Stimulated activated CD4-positive, alpha-beta T cell treated with anti-CD3 and anti-CD28 coated beads, Interleukin-2, amount 100 ng/mL, for 24 hours (primary cell): ENCODE data around the gene SFPQ.

ENCODE experiments used
- DNase-seq, 2 donors: peaks; one replicate each; pipeline ENCODE4 v3.0.0-alpha.2; 2020

Gene SFPQ

DNA sequence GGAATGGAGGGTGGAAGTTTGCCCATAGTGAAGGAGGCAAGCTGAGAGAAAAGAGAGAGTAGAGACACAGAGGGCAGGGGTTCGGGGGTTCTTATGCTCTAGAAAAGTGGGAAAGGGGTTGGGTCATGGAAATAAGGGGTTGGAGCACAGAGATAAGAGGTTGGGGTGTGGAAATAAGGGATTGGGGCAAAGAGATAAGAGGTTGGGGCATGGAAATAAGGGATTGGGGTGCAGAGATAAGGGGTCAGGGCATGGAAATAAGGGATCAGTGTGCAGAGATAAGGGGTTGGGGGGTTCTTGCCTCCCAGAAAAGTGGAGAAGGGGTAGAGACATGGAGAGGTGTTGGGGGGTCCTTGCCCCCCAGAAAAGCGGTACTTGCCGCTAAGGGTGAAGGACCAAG lies 56.2 kb downstream of the SFPQ start:
- DNase-seq: no peak
